ENCODE data around the gene ZSWIM7.

The ZSWIM7 gene

DNA sequence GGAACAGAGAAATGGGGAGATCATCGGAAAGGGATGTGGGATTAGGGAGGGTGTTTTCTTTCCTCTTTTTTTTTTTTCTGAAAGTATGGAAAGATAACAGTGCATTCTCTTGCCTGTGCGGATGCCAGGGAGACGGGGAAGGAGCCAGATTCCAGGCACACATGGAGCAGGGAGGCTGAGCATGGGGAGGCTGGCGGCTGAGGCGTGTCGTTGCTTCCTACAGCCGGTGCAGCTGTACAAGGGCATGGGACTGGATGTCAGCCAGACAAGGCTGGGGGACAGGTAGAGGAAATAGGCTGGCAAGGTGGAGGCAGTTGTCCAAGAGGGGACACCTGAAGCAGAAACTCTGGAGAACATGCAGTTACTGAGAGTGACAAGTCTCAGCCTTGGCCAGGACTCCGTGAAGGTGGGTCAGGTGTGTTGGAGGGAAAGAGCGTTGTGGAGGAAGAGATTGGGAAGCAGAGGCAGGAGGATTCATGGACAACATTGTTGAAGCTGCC, 71.2 kb downstream of the ZSWIM7 start:
- DNase-seq: no peak
